Activated T-helper 17 cell treated with anti-CD3 and anti-CD28 coated beads, Interleukin-2, amount 50 U/mL, for 72 hours (primary cell): ENCODE data around the gene ZNRF2. TPM values are rescaled to one million over a fixed set of nuclear protein-coding genes. Genes with fewer than 3 reads are reported as not detected.
A peak's percentile ranks its signal among the peaks of the same experiment; 100 is the strongest.
"Not testable (repeated sequence)": the region's sequence is repeated elsewhere in the genome, so short reads cannot be mapped to it uniquely, and the experiment has no call there.

ENCODE experiments used
- ATAC-seq: fragments of 150-1000 bp; cut with Tn5 transposase; replicated peaks from 2 replicates; pipeline ENCODE4 v1.10.0; 2021; ENCODE audit warnings: mild to moderate bottlenecking, moderate library complexity
- H3K27ac Mint-ChIP-seq: one replicate; pipeline ENCODE4 v1.8.0; 2022; ENCODE audit warnings: mixed read lengths
- H3K27me3 Mint-ChIP-seq: one replicate; pipeline ENCODE4 v1.8.0; 2022; ENCODE audit warnings: mixed read lengths
- H3K36me3 Mint-ChIP-seq: one replicate; pipeline ENCODE4 v1.8.0; 2022; ENCODE audit warnings: low read depth, mild to moderate bottlenecking, mixed read lengths
- H3K4me1 Mint-ChIP-seq: one replicate; pipeline ENCODE4 v1.8.0; 2022; ENCODE audit warnings: mixed read lengths
- H3K4me3 Mint-ChIP-seq: one replicate; pipeline ENCODE4 v1.8.0; 2022; ENCODE audit warnings: mild to moderate bottlenecking, mixed read lengths
- H3K9me3 Mint-ChIP-seq: one replicate; pipeline ENCODE4 v1.8.0; 2022; ENCODE audit warnings: mixed read lengths
- total RNA-seq, 2 donors: library from RNA; stranded (reverse); gene quantifications; one replicate each; pipeline ENCODE4 v1.2.3, GENCODE V29; 2022

ZNRF2 gene
- total RNA-seq, 2 donors from 2014 or later: 6.7 to 9.8 TPM

GRCh38 chr7:30272126-30272525 is 12.3 kb upstream of the ZNRF2 start:
- Mint-ChIP-seq H3K9me3 (no peaks in the 10 kb centered on the region), H3K4me3 (no peak overlapping the region), H3K4me1 (no peaks in the 10 kb centered on the region), H3K27ac (no peak overlapping the region), H3K36me3 (no peaks in the 10 kb centered on the region), H3K27me3 (no peaks in the 10 kb centered on the region)
- no peak for ATAC-seq

- no peak overlapping the region for H3K4me3 Mint-ChIP-seq
- no peak for ATAC-seq
- no peaks in the 10 kb centered on the region for H3K36me3 Mint-ChIP-seq
- H3K27me3 Mint-ChIP-seq: no peaks in the 10 kb centered on the region
- no peaks in the 10 kb centered on the region for H3K4me1 Mint-ChIP-seq
- no peak overlapping the region for H3K27ac Mint-ChIP-seq
- H3K9me3 Mint-ChIP-seq: no peaks in the 10 kb centered on the region
Measured at GRCh38 chr7:30273552-30273951, 10.8 kb upstream of the ZNRF2 start.

- Mint-ChIP-seq H3K27me3 (no peaks in the 10 kb centered on the region), H3K36me3 (no peaks in the 10 kb centered on the region), H3K27ac (no peak overlapping the region), H3K4me3 (no peak overlapping the region), H3K9me3 (no peaks in the 10 kb centered on the region), H3K4me1 (no peaks in the 10 kb centered on the region)
- ATAC-seq: no peak
Measured at GRCh38 chr7:30274641-30275040, 9.8 kb upstream of the ZNRF2 start.

- Mint-ChIP-seq H3K4me3 (no peak overlapping the region), H3K4me1 (no peaks in the 10 kb centered on the region)
- peak; percentile 79 for ATAC-seq
Measured at GRCh38 chr7:30276203-30276900, 8.0 kb upstream of the ZNRF2 start.

GRCh38 chr7:30278376-30278775 is 6.0 kb upstream of the ZNRF2 start:
- Mint-ChIP-seq H3K9me3 (no peaks in the 10 kb centered on the region), H3K4me1 (peaks cover 3% of the 10 kb centered on the region), H3K27ac (no peak overlapping the region), H3K27me3 (no peaks in the 10 kb centered on the region), H3K36me3 (no peaks in the 10 kb centered on the region), H3K4me3 (no peak overlapping the region)
- ATAC-seq: no peak

More at GRCh38 chr7:30276203-30276900, 8.0 kb upstream of the ZNRF2 start:
- Mint-ChIP-seq H3K27me3 (no peaks in the 10 kb centered on the region), H3K36me3 (no peaks in the 10 kb centered on the region), H3K9me3 (no peaks in the 10 kb centered on the region), H3K27ac (no peak overlapping the region)

GRCh38 chr7:30278849-30279652 is 5.3 kb upstream of the ZNRF2 start:
- Mint-ChIP-seq H3K4me3 (no peak overlapping the region), H3K9me3 (no peaks in the 10 kb centered on the region), H3K4me1 (peaks cover 4% of the 10 kb centered on the region), H3K27ac (no peak overlapping the region), H3K27me3 (no peaks in the 10 kb centered on the region), H3K36me3 (no peaks in the 10 kb centered on the region)
- ATAC-seq: no peak

- Mint-ChIP-seq H3K27ac (no peak overlapping the region), H3K27me3 (no peaks in the 10 kb centered on the region), H3K36me3 (no peaks in the 10 kb centered on the region), H3K4me1 (peaks cover 4% of the 10 kb centered on the region), H3K9me3 (no peaks in the 10 kb centered on the region), H3K4me3 (no peak overlapping the region)
- ATAC-seq: no peak
Measured at GRCh38 chr7:30279653-30279904, 4.8 kb upstream of the ZNRF2 start.

GRCh38 chr7:30280631-30281030 is 3.8 kb upstream of the ZNRF2 start:
- H3K27me3 Mint-ChIP-seq: no peaks in the 10 kb centered on the region
- no peak overlapping the region for H3K4me3 Mint-ChIP-seq
- H3K9me3 Mint-ChIP-seq: no peaks in the 10 kb centered on the region
- H3K4me1 Mint-ChIP-seq: peaks cover 4% of the 10 kb centered on the region
- no peak overlapping the region for H3K27ac Mint-ChIP-seq
- ATAC-seq: no peak
- H3K36me3 Mint-ChIP-seq: peaks cover 1% of the 10 kb centered on the region

GRCh38 chr7:30281263-30281662 is 3.1 kb upstream of the ZNRF2 start:
- Mint-ChIP-seq H3K27me3 (no peaks in the 10 kb centered on the region), H3K36me3 (peaks cover 7% of the 10 kb centered on the region), H3K9me3 (no peaks in the 10 kb centered on the region), H3K4me3 (no peak overlapping the region), H3K4me1 (peaks cover 10% of the 10 kb centered on the region), H3K27ac (no peak overlapping the region)
- no peak for ATAC-seq

- Mint-ChIP-seq H3K4me3 (no peak overlapping the region), H3K27me3 (no peaks in the 10 kb centered on the region), H3K4me1 (peaks cover 15% of the 10 kb centered on the region), H3K36me3 (peaks cover 8% of the 10 kb centered on the region), H3K9me3 (no peaks in the 10 kb centered on the region), H3K27ac (no peak overlapping the region)
- no peak for ATAC-seq
Measured at GRCh38 chr7:30281791-30282190, 2.6 kb upstream of the ZNRF2 start.

GRCh38 chr7:30282735-30283134 is 1.7 kb upstream of the ZNRF2 start:
- Mint-ChIP-seq H3K4me1 (peaks cover 21% of the 10 kb centered on the region), H3K27me3 (no peaks in the 10 kb centered on the region), H3K36me3 (peaks cover 8% of the 10 kb centered on the region), H3K27ac (no peak overlapping the region), H3K4me3 (no peak overlapping the region), H3K9me3 (no peaks in the 10 kb centered on the region)
- ATAC-seq: no peak

GRCh38 chr7:30285067-30285535 is 704 bp downstream of the ZNRF2 start:
- H3K4me1 Mint-ChIP-seq: peaks cover 39% of the 10 kb centered on the region
- H3K36me3 Mint-ChIP-seq: peaks cover 8% of the 10 kb centered on the region
- H3K9me3 Mint-ChIP-seq: no peaks in the 10 kb centered on the region
- no peak for ATAC-seq
- no peak overlapping the region for H3K27ac Mint-ChIP-seq
- no peaks in the 10 kb centered on the region for H3K27me3 Mint-ChIP-seq
- peak overlapping the region; percentile 79 for H3K4me3 Mint-ChIP-seq

GRCh38 chr7:30285536-30286284 is 1.3 kb downstream of the ZNRF2 start:
- peak overlapping the region; percentile 94 for H3K27ac Mint-ChIP-seq
- H3K9me3 Mint-ChIP-seq: no peaks in the 10 kb centered on the region
- peak overlapping the region; percentile 91 for H3K4me3 Mint-ChIP-seq
- ATAC-seq: peak; percentile 24
- H3K36me3 Mint-ChIP-seq: peaks cover 8% of the 10 kb centered on the region
- H3K27me3 Mint-ChIP-seq: no peaks in the 10 kb centered on the region
- H3K4me1 Mint-ChIP-seq: peaks cover 45% of the 10 kb centered on the region

GRCh38 chr7:30286749-30287148 is 2.4 kb downstream of the ZNRF2 start:
- no peaks in the 10 kb centered on the region for H3K27me3 Mint-ChIP-seq
- ATAC-seq: no peak

GRCh38 chr7:30287625-30288024 is 3.2 kb downstream of the ZNRF2 start:
- H3K36me3 Mint-ChIP-seq, H3K9me3 Mint-ChIP-seq, H3K27ac Mint-ChIP-seq, H3K27me3 Mint-ChIP-seq, ATAC-seq: not testable (repeated sequence)
- Mint-ChIP-seq H3K4me3 (peak overlapping the region; percentile 91), H3K4me1 (peaks cover 60% of the 10 kb centered on the region)

More at GRCh38 chr7:30286749-30287148, 2.4 kb downstream of the ZNRF2 start:
- Mint-ChIP-seq H3K36me3 (peaks cover 8% of the 10 kb centered on the region), H3K27ac (peak overlapping the region; percentile 94), H3K4me3 (peak overlapping the region; percentile 91), H3K9me3 (no peaks in the 10 kb centered on the region), H3K4me1 (peaks cover 55% of the 10 kb centered on the region)
